ENCODE data around the gene TSPAN16. TPM values are rescaled to one million over a fixed set of nuclear protein-coding genes. Genes with fewer than 3 reads are reported as not detected.

TSPAN16 gene
- total RNA-seq, 1 experiment from 2014 or later = not detected

- Histone ChIP-seq H3K4me1 (ENCODE audit: insufficient read depth, low read length, poor library complexity, severe bottlenecking) (peaks cover 4% of the 10 kb centered on the region), H3K27ac (ENCODE audit: low read depth, low read length, poor library complexity, severe bottlenecking) (no peak overlapping the region), H3K4me3 (ENCODE audit: low read depth, low read length, poor library complexity, severe bottlenecking) (no peak overlapping the region), H3K9me3 (ENCODE audit: low read depth, low read length, poor library complexity, severe bottlenecking) (no peaks in the 10 kb centered on the region), H3K27me3 (replicated peaks; ENCODE audit: insufficient read depth, low read depth, low read length, poor library complexity) (no peaks in the 10 kb centered on the region), H3K36me3 (ENCODE audit: insufficient read depth, low read length, poor library complexity, severe bottlenecking) (no peaks in the 10 kb centered on the region)
- CTCF ChIA-PET = no interaction called here
- POLR2A ChIA-PET (ENCODE audit: low non-redundant PET) = no interaction called here
- no peak for DNase-seq (ENCODE audit: low spot score)
- BruUV-seq (replicated peaks) = no TSS peak
- TF ChIP-seq EZH2 (IDR thresholded peaks at IDR 0.05; ENCODE audit: borderline replicate concordance, low read depth, low read length, poor library complexity, severe bottlenecking) = no peak
- no peak for TF ChIP-seq CTCF (conservative IDR thresholded peaks at IDR 0.05; ENCODE audit: low read depth, low read length)
- intact Hi-C loops (cut with micrococcal nuclease; ENCODE audit: unreplicated experiment) = no loop called here
Observed at GRCh38 chr19:11284515-11284914, 11.4 kb upstream of the TSPAN16 start.

- Histone ChIP-seq H3K4me1 (ENCODE audit: insufficient read depth, low read length, poor library complexity, severe bottlenecking) (peaks cover 4% of the 10 kb centered on the region), H3K27ac (ENCODE audit: low read depth, low read length, poor library complexity, severe bottlenecking) (peak overlapping the region; percentile 71), H3K36me3 (ENCODE audit: insufficient read depth, low read length, poor library complexity, severe bottlenecking) (no peaks in the 10 kb centered on the region), H3K27me3 (replicated peaks; ENCODE audit: insufficient read depth, low read depth, low read length, poor library complexity) (no peaks in the 10 kb centered on the region), H3K9me3 (ENCODE audit: low read depth, low read length, poor library complexity, severe bottlenecking) (no peaks in the 10 kb centered on the region), H3K4me3 (ENCODE audit: low read depth, low read length, poor library complexity, severe bottlenecking) (no peak overlapping the region)
- intact Hi-C loops (cut with micrococcal nuclease; ENCODE audit: unreplicated experiment) = loop anchor here (5.0 kb wide), 1 partner anchor 149 kb away; no protein-coding TSS in a partner anchor
- no TSS peak for BruUV-seq (replicated peaks)
- peak; percentile 82 for DNase-seq (ENCODE audit: low spot score)
- TF ChIP-seq EZH2 (IDR thresholded peaks at IDR 0.05; ENCODE audit: borderline replicate concordance, low read depth, low read length, poor library complexity, severe bottlenecking) (no peak), CTCF (conservative IDR thresholded peaks at IDR 0.05; ENCODE audit: low read depth, low read length) (peak; percentile 38)
- POLR2A ChIA-PET (ENCODE audit: low non-redundant PET) = interaction anchor here (0.9 kb wide), 1 partner anchor 60 kb away, joined by 5 read pairs; the partner anchor contains the start of genes CCDC159 and TMEM205
- CTCF ChIA-PET = interaction anchor here (0.8 to 1.0 kb wide), 2 partner anchors 43 to 350 kb away, joined by 3 to 4 read pairs; no protein-coding TSS in a partner anchor
Observed at GRCh38 chr19:11286312-11286974, 9.5 kb upstream of the TSPAN16 start.

GRCh38 chr19:11288349-11288748 is 7.6 kb upstream of the TSPAN16 start:
- ChIA-PET CTCF (no interaction called here), POLR2A (ENCODE audit: low non-redundant PET) (no interaction called here)
- Histone ChIP-seq H3K4me3 (ENCODE audit: low read depth, low read length, poor library complexity, severe bottlenecking) (no peak overlapping the region), H3K36me3 (ENCODE audit: insufficient read depth, low read length, poor library complexity, severe bottlenecking) (no peaks in the 10 kb centered on the region), H3K27me3 (replicated peaks; ENCODE audit: insufficient read depth, low read depth, low read length, poor library complexity) (no peaks in the 10 kb centered on the region), H3K9me3 (ENCODE audit: low read depth, low read length, poor library complexity, severe bottlenecking) (no peaks in the 10 kb centered on the region), H3K4me1 (ENCODE audit: insufficient read depth, low read length, poor library complexity, severe bottlenecking) (peaks cover 4% of the 10 kb centered on the region), H3K27ac (ENCODE audit: low read depth, low read length, poor library complexity, severe bottlenecking) (no peak overlapping the region)
- DNase-seq (ENCODE audit: low spot score) = no peak
- intact Hi-C loops (cut with micrococcal nuclease; ENCODE audit: unreplicated experiment) = loop anchor here (5.0 kb wide), 1 partner anchor 151 kb away; no protein-coding TSS in a partner anchor
- BruUV-seq (replicated peaks) = no TSS peak
- TF ChIP-seq CTCF (conservative IDR thresholded peaks at IDR 0.05; ENCODE audit: low read depth, low read length) (peak; percentile 44; the same call in 1 of the 2 replicates), EZH2 (IDR thresholded peaks at IDR 0.05; ENCODE audit: borderline replicate concordance, low read depth, low read length, poor library complexity, severe bottlenecking) (no peak)
